Activated CD4-positive, alpha-beta memory T cell treated with anti-CD3 and anti-CD28 coated beads for 36 hours (primary cell): ENCODE data around the gene HNRNPA1. TPM values are rescaled to one million over a fixed set of nuclear protein-coding genes. Genes with fewer than 3 reads are reported as not detected.
"Not testable (repeated sequence)": the region's sequence is repeated elsewhere in the genome, so short reads cannot be mapped to it uniquely, and the experiment has no call there.

Source experiments
- CTCF ChIA-PET: fragments of 350-600 bp; sonication (Branson Sonifier 250); formaldehyde crosslinking; loops from one replicate; lab custom pipeline; 2021; ENCODE audit warnings: antibody characterized with exemption, inconsistent platforms; lab: Charles Lee
- POLR2A ChIA-PET: fragments of 350-600 bp; sonication (Branson Sonifier 250); formaldehyde crosslinking; loops from one replicate; lab custom pipeline; 2021; ENCODE audit warnings: antibody characterized with exemption; lab: Charles Lee
- DNase-seq: peaks from one replicate; pipeline ENCODE4 v3.0.0-alpha.2; 2020
- H3K27ac Mint-ChIP-seq: one replicate; pipeline ENCODE4 v1.8.0; 2021; ENCODE audit warnings: mixed read lengths
- H3K27me3 Mint-ChIP-seq: one replicate; pipeline ENCODE4 v1.8.0; 2021; ENCODE audit warnings: mixed read lengths
- H3K36me3 Mint-ChIP-seq: one replicate; pipeline ENCODE4 v1.8.0; 2021; ENCODE audit warnings: mixed read lengths
- H3K4me1 Mint-ChIP-seq: one replicate; pipeline ENCODE4 v1.8.0; 2021; ENCODE audit warnings: low read depth, mixed read lengths
- H3K4me3 Mint-ChIP-seq: one replicate; pipeline ENCODE4 v1.8.0; 2021; ENCODE audit warnings: mild to moderate bottlenecking, mixed read lengths
- H3K9me3 Mint-ChIP-seq: one replicate; pipeline ENCODE4 v1.8.0; 2021; ENCODE audit warnings: mixed read lengths
- intact Hi-C: fragments of 100-400 bp; cut with micrococcal nuclease; formaldehyde crosslinking; loops from one replicate; pipeline ENCODE4 v1.15.1; 2023
- total RNA-seq, 2 experiments: library from RNA; stranded (reverse); gene quantifications; one replicate each; pipeline ENCODE4 v1.2.3, GENCODE V29; 2021

Gene HNRNPA1
- total RNA-seq, 2 experiments from 2014 or later, result 2,070 to 2,080 TPM

DNA sequence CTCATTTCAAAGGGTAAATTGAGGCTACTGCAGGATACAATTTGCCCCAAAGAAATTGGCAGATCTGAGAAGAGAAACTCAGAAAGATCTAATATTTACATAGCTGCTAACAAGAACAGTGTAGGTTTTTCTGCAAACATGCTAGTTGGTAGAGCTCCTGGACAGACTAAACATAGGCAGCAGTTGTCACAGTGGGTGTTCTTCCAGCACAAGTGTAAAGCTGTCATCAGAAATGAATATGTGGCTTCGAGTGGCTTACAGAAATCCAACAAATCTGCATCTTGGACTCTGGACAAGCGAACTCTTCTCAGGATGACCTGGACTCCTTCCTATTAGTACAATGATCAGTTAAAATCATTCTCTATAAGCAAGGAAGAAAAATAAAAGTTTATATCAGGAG, 6.5 kb upstream of the HNRNPA1 start:
- POLR2A ChIA-PET, result interaction anchor here (1.0 kb wide), 1 partner anchor 9 kb away, joined by 4 read pairs; no protein-coding TSS in a partner anchor
- H3K36me3 Mint-ChIP-seq, result peaks cover 48% of the 10 kb centered on the region
- H3K9me3 Mint-ChIP-seq, result no peaks in the 10 kb centered on the region
- H3K27ac Mint-ChIP-seq, result no peak overlapping the region
- H3K4me1 Mint-ChIP-seq, result peaks cover 77% of the 10 kb centered on the region
- H3K4me3 Mint-ChIP-seq, result no peak overlapping the region
- intact Hi-C loops, result loop anchor here (10.0 kb wide), 3 partner anchors 251 to 711 kb away; partner anchors contain the start of genes CALCOCO1 and TESPA1
- CTCF ChIA-PET, result interaction anchor here (0.7 to 4.0 kb wide), 5 partner anchors 9 to 253 kb away, joined by 3 to 17 read pairs (median 3); no protein-coding TSS in a partner anchor
- no peaks in the 10 kb centered on the region for H3K27me3 Mint-ChIP-seq
- DNase-seq, result no peak

DNA sequence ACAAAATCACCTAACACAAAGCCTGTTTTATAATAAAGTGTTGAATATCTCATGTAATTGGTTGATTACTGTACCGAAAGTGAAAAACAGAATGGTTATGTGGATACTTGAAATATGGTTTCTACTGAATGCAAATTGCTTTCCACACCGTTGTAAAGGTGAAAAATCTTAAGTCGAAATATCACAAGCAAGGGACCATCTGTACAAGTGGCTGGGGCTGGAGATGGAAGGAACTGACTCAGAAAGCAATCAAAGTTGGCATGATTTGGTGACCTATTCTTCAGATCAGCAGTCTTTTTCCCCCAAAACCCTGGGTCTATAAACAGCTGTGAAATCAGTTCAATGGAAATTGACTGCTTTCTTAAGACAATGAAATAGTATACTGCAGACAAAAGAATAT, 4.2 kb upstream of the HNRNPA1 start:
- no peaks in the 10 kb centered on the region for H3K9me3 Mint-ChIP-seq
- H3K27me3 Mint-ChIP-seq, result no peaks in the 10 kb centered on the region
- peaks cover 60% of the 10 kb centered on the region for H3K4me1 Mint-ChIP-seq
- H3K27ac Mint-ChIP-seq, result peak overlapping the region; percentile 80
- ChIA-PET POLR2A (interaction anchor here (1.1 to 1.4 kb wide), 2 partner anchors 10 to 12 kb away, joined by 3 to 8 read pairs; no protein-coding TSS in a partner anchor), CTCF (interaction anchor here (1.0 to 1.2 kb wide), 2 partner anchors 12 to 25 kb away, joined by 3 read pairs; no protein-coding TSS in a partner anchor)
- intact Hi-C loops, result loop anchor here (2.0 to 10.0 kb wide), 4 partner anchors 36 to 708 kb away; partner anchors contain the start of genes CALCOCO1 and TESPA1
- peaks cover 42% of the 10 kb centered on the region for H3K36me3 Mint-ChIP-seq
- DNase-seq, result no peak
- no peak overlapping the region for H3K4me3 Mint-ChIP-seq

DNA sequence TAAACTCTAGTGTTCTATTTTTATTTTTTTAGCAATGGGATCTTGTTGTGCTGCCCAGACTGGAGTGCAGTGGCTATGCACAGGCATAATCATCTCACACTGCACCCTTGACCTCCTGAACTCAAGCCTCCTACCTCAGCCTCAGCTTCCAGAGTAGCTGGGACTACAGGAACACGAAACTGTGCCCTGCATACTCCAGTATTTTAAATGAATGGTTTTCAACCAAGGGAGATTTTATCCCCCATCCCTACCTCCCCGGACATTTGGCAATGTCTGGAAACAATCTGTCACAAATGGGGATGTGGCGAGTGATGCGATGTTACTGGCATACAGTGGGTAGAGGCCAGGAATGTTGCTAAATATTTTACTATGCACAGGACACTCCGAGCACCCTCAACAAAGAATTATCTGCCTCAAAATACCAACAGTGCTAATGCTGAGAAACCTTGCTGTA, 2.7 kb upstream of the HNRNPA1 start:
- no peak overlapping the region for H3K27ac Mint-ChIP-seq
- no peaks in the 10 kb centered on the region for H3K27me3 Mint-ChIP-seq
- H3K4me3 Mint-ChIP-seq, result no peak overlapping the region
- H3K36me3 Mint-ChIP-seq, result peaks cover 34% of the 10 kb centered on the region
- H3K4me1 Mint-ChIP-seq, result peaks cover 51% of the 10 kb centered on the region
- intact Hi-C loops, result loop anchor here (2.0 to 10.0 kb wide), 5 partner anchors 37 to 707 kb away; partner anchors contain the start of genes CALCOCO1 and TESPA1
- peak; percentile 42 for DNase-seq
- POLR2A ChIA-PET, result interaction anchor here (1.1 kb wide), 1 partner anchor 11 kb away, joined by 3 read pairs; no protein-coding TSS in a partner anchor
- CTCF ChIA-PET, result interaction anchor here (0.8 to 3.1 kb wide), 2 partner anchors 9 to 26 kb away, joined by 3 to 14 read pairs; no protein-coding TSS in a partner anchor
- H3K9me3 Mint-ChIP-seq, result no peaks in the 10 kb centered on the region

DNA sequence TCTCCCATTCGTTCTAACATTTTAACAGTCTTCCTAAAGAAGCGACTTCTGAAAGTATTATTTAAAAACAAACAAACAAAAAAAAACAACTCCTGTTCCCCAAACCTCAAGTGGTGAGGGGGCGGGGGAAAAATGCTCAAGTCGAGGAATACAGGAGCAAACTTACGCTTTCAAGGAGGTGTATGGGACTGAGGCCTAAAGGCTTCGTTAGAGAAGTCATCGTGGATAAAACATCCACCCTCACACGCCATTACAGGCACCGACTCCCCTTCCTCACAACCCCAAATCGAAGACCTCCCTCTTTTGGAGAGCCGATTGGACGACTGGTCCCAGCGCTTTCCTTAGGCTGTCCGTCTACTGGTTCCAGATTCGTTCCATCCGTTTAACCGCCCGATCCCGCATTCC, 1.3 kb upstream of the HNRNPA1 start:
- Mint-ChIP-seq H3K36me3 (peaks cover 24% of the 10 kb centered on the region), H3K4me1 (peaks cover 52% of the 10 kb centered on the region), H3K9me3 (no peaks in the 10 kb centered on the region), H3K4me3 (no peak overlapping the region), H3K27me3 (no peaks in the 10 kb centered on the region), H3K27ac (no peak overlapping the region)
- ChIA-PET CTCF (interaction anchor here (1.4 to 3.1 kb wide), 4 partner anchors 14 to 101 kb away, joined by 5 to 14 read pairs (median 9); partner anchors contain the start of gene COPZ1), POLR2A (interaction anchor here (0.6 to 2.8 kb wide), 6 partner anchors 9 to 134 kb away, joined by 3 to 23 read pairs (median 4); partner anchors contain the start of gene COPZ1)
- intact Hi-C loops, result loop anchor here (2.0 to 10.0 kb wide), 4 partner anchors 62 to 706 kb away; partner anchors contain the start of genes CALCOCO1 and TESPA1
- no peak for DNase-seq

DNA sequence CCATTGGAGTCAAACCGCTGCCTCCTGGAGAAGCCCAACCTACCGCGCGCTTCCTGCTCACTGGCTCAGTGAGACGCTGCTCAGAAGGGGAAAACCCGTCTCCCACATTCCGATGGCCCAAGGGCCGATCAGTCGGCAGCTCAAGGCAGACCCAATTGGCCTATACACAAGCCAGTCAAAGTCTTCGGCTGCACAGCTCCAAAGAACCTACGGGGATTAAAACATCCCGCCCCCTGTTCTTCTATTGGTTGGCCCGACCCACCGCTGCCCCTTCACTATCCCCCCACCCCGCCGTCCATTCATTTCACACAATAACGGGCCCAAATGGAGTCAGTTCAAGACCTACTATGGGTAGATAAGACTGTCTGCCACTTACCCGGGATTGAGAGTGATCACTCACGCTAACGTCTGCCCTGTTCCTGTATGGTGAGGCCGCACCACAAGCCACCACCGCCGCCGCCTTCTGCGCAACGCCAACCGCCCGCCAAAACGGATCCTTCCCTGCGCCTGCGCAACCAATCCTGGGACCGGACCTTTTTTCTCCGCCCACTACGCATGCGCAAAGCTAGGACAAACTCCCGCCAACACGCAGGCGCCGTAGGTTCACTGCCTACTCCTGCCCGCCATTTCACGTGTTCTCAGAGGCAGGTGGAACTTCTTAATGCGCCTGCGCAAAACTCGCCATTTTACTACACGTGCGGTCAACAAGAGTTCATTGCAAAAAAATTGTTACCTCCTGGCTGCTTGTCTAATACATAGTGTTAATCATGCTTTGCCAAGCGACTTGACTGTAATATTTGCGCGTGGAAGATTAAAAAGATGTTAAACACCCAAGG, 676 bp upstream of the HNRNPA1 start, which contains the start of gene CBX5:
TSS of gene CBX5 (minus strand) at position 491 of the 836 bp plus-strand sequence. CDS start 22,472 bp downstream, outside the sequence.
- peak; percentile 99 for DNase-seq
- no peaks in the 10 kb centered on the region for H3K27me3 Mint-ChIP-seq
- POLR2A ChIA-PET, result interaction anchor here (0.6 to 2.8 kb wide), 13 partner anchors 8 to 133 kb away, joined by 3 to 23 read pairs (median 5); partner anchors contain the start of gene COPZ1
- peaks cover 52% of the 10 kb centered on the region for H3K4me1 Mint-ChIP-seq
- no peaks in the 10 kb centered on the region for H3K9me3 Mint-ChIP-seq
- intact Hi-C loops, result loop anchor here (1.0 to 10.0 kb wide), 8 partner anchors 39 to 705 kb away; partner anchors contain the start of genes CALCOCO1, COPZ1, NCKAP1L and TESPA1
- peaks cover 22% of the 10 kb centered on the region for H3K36me3 Mint-ChIP-seq
- no peak within 1 kb of the TSS for H3K27ac Mint-ChIP-seq
- CTCF ChIA-PET, result interaction anchor here (1.0 to 3.1 kb wide), 10 partner anchors 9 to 101 kb away, joined by 3 to 14 read pairs (median 4); partner anchors contain the start of gene COPZ1
- H3K4me3 Mint-ChIP-seq, result no peak within 1 kb of the TSS

DNA sequence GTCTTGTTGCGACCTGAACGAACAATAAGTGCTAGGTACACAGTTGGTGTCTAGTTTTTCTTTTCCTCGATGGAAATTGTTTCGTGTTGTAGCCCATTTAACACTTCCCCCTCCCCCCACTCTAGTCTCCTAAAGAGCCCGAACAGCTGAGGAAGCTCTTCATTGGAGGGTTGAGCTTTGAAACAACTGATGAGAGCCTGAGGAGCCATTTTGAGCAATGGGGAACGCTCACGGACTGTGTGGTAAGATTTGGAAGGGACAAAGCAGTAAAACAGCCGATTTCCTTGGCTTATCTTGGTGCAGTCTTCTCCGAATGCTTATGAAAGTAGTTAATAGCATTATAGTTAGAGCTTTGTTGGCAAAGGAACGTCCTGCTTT, 724 bp downstream of the HNRNPA1 start:
- H3K27ac Mint-ChIP-seq, DNase-seq, H3K27me3 Mint-ChIP-seq, intact Hi-C loops, H3K4me3 Mint-ChIP-seq, H3K9me3 Mint-ChIP-seq: not testable (repeated sequence)
- ChIA-PET POLR2A (interaction anchor here (0.7 to 2.8 kb wide), 7 partner anchors 9 to 182 kb away, joined by 3 to 23 read pairs (median 4); no protein-coding TSS in a partner anchor), CTCF (interaction anchor here (2.0 to 2.8 kb wide), 2 partner anchors 11 to 43 kb away, joined by 5 to 13 read pairs; partner anchors contain the start of gene COPZ1)
- peaks cover 52% of the 10 kb centered on the region for H3K4me1 Mint-ChIP-seq
- peaks cover 17% of the 10 kb centered on the region for H3K36me3 Mint-ChIP-seq

DNA sequence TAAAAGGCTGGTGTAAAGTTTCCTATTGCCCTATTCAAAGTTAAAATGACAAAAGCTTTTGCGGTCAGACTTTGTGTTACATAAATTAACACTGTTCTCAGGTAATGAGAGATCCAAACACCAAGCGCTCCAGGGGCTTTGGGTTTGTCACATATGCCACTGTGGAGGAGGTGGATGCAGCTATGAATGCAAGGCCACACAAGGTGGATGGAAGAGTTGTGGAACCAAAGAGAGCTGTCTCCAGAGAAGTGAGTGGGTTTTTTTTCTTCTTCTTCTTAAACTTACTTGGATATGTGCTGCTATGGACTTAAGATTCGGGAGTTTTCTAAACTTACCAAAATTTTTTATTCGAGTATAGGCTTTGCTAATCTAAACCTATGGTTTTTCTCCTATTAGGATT, 1.2 kb downstream of the HNRNPA1 start:
- peaks cover 13% of the 10 kb centered on the region for H3K36me3 Mint-ChIP-seq
- POLR2A ChIA-PET, result interaction anchor here (0.7 to 2.8 kb wide), 7 partner anchors 9 to 181 kb away, joined by 3 to 23 read pairs (median 4); no protein-coding TSS in a partner anchor
- H3K27me3 Mint-ChIP-seq, H3K4me3 Mint-ChIP-seq, H3K27ac Mint-ChIP-seq, DNase-seq, intact Hi-C loops, H3K9me3 Mint-ChIP-seq: not testable (repeated sequence)
- peaks cover 51% of the 10 kb centered on the region for H3K4me1 Mint-ChIP-seq
- CTCF ChIA-PET, result interaction anchor here (2.8 kb wide), 1 partner anchor 43 kb away, joined by 13 read pairs; the partner anchor contains the start of gene COPZ1

DNA sequence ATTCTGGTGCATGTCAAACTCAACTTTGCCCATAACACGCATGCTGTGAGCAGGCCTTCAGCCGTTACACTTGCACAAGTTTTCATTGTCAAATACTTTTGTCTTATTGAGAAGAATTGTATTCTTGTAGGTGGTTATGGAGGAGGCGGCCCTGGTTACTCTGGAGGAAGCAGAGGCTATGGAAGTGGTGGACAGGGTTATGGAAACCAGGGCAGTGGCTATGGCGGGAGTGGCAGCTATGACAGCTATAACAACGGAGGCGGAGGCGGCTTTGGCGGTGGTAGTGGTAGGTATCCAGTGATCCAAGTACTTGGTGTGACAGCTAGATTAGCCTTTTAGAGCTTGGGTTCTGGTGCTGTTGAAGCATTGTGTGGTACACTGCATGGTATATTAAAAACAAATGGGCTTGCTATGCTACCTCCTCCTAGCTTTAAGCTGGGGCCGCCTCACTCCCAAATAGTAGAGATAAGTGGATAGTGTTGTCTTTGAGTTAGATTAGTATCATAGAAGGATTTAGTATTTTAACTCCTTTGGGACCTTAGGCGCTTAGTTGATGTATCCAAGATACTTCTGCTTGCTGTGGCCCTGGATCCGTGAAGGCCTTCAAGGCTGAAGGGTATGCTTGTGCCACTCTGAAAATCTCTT, 2.5 kb downstream of the HNRNPA1 start:
- peaks cover 7% of the 10 kb centered on the region for H3K36me3 Mint-ChIP-seq
- H3K4me3 Mint-ChIP-seq, result no peak overlapping the region
- H3K4me1 Mint-ChIP-seq, result peaks cover 42% of the 10 kb centered on the region
- intact Hi-C loops, result no loop called here
- peak; percentile 65 for DNase-seq
- H3K9me3 Mint-ChIP-seq, result no peaks in the 10 kb centered on the region
- no peak overlapping the region for H3K27ac Mint-ChIP-seq
- ChIA-PET POLR2A (interaction anchor here (0.6 to 2.4 kb wide), 4 partner anchors 9 to 105 kb away, joined by 3 to 15 read pairs (median 6); no protein-coding TSS in a partner anchor), CTCF (interaction anchor here (0.6 to 2.5 kb wide), 5 partner anchors 9 to 76 kb away, joined by 3 to 7 read pairs (median 5); partner anchors contain the start of gene COPZ1)
- no peaks in the 10 kb centered on the region for H3K27me3 Mint-ChIP-seq

DNA sequence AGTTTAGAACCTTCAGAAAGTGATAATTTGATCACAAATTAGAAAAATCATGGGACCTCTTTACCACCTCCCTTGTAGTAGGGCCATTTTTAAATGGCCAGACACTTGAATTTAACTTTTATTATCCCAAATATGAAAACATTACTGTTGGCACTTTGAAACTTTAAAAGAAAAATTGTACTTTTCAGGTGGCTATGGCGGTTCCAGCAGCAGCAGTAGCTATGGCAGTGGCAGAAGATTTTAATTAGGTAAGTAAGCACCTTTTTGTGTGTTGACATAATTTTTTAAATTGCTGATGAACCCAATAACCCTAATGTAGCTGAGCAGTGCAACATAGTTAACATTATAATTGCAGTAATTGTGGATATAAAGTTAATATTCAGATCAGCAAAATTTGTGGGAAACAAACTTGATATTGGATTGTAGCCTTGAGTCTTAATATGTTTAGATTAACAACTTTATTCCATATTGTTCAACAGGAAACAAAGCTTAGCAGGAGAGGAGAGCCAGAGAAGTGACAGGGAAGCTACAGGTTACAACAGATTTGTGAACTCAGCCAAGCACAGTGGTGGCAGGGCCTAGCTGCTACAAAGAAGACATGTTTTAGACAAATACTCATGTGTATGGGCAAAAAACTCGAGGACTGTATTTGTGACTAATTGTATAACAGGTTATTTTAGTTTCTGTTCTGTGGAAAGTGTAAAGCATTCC, 3.7 kb downstream of the HNRNPA1 start:
- POLR2A ChIA-PET, result interaction anchor here (0.8 to 2.4 kb wide), 5 partner anchors 9 to 74 kb away, joined by 3 to 15 read pairs (median 4); no protein-coding TSS in a partner anchor
- H3K27me3 Mint-ChIP-seq, H3K36me3 Mint-ChIP-seq, H3K9me3 Mint-ChIP-seq, DNase-seq, H3K27ac Mint-ChIP-seq, intact Hi-C loops, H3K4me3 Mint-ChIP-seq: not testable (repeated sequence)
- H3K4me1 Mint-ChIP-seq, result peaks cover 39% of the 10 kb centered on the region
- CTCF ChIA-PET, result interaction anchor here (0.6 to 3.2 kb wide), 6 partner anchors 8 to 95 kb away, joined by 3 to 18 read pairs (median 5); partner anchors contain the start of gene COPZ1
